ENCODE data around the gene S100A10.

GRCh38 chr1:151975311-151976014 lies 18.2 kb downstream of the S100A10 start:
- TF ChIP-seq CTCF (IDR thresholded peaks at IDR 0.05; ENCODE audit: insufficient read depth, low read length) (no peak), POLR2AphosphoS5 (IDR thresholded peaks at IDR 0.05; ENCODE audit: low read depth) (no peak), REST (IDR thresholded peaks at IDR 0.05; ENCODE audit: insufficient replicate concordance, low read depth) (no peak), GABPA (IDR thresholded peaks at IDR 0.05; ENCODE audit: low read depth) (no peak)
